Stimulated activated naive CD8-positive, alpha-beta T cell treated with anti-CD3 and anti-CD28 coated beads, Interleukin-15, Interleukin-2, amounts not matched to agents 100 U/mL and 50 U/mL, for 24 hours (primary cell): ENCODE measurements around the gene RPRD1B.

Experiments
- ATAC-seq: fragments of 150-1000 bp; cut with Tn5 transposase; one replicate; pipeline ENCODE4 v1.10.0; 2021
- DNase-seq: peaks from one replicate; pipeline ENCODE4 v3.0.0; 2021

The RPRD1B gene

GRCh38 chr20:38036366-38036765 lies 2.8 kb downstream of the RPRD1B start:
- DNase-seq: no peak
- ATAC-seq: no peak

GRCh38 chr20:38040276-38040675 lies 6.7 kb downstream of the RPRD1B start:
- ATAC-seq: no peak

GRCh38 chr20:38043512-38044300 lies 10.2 kb downstream of the RPRD1B start:
- DNase-seq (peak; percentile 19), ATAC-seq (peak; percentile 96)

More at GRCh38 chr20:38040276-38040675, 6.7 kb downstream of the RPRD1B start:
- DNase-seq: no peak

GRCh38 chr20:38044685-38045084 lies 11.1 kb downstream of the RPRD1B start:
- no peak for ATAC-seq
- DNase-seq: no peak

GRCh38 chr20:38046572-38046971 lies 13.0 kb downstream of the RPRD1B start:
- no peak for ATAC-seq
- DNase-seq: no peak

GRCh38 chr20:38049800-38050199 lies 16.3 kb downstream of the RPRD1B start:
- peak; percentile 38 for ATAC-seq
- DNase-seq: no peak

GRCh38 chr20:38050686-38051085 lies 17.1 kb downstream of the RPRD1B start:
- ATAC-seq (peak; percentile 40), DNase-seq (no peak)

GRCh38 chr20:38052870-38053269 lies 19.3 kb downstream of the RPRD1B start:
- DNase-seq (no peak), ATAC-seq (no peak)

DNA sequence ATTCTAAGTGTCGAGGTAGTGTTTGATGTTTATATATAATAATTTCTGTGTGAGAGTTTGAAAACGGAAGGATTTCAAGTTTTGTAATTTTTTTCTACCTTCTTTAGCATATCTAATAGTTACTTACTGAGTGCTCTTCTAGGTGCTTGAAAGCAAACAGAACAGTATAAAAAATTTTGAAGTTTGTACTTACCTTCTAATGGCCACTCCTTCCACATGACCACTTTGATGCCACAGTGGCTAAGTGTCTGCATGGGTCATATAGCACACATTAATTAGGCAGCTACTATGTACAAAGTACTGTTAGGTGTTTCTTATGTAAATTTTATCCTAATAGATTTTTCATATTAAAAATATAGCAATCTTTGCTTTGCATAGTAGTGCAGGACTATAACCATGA lies 21.1 kb downstream of the RPRD1B start:
- no peak for ATAC-seq

GRCh38 chr20:38055294-38055693 lies 21.7 kb downstream of the RPRD1B start:
- no peak for DNase-seq
- ATAC-seq: no peak

More for the DNA sequence above, 21.1 kb downstream of the RPRD1B start:
- no peak for DNase-seq

- ATAC-seq (no peak), DNase-seq (no peak)
Observed at GRCh38 chr20:38055848-38056247, 22.3 kb downstream of the RPRD1B start.

GRCh38 chr20:38057351-38057972 lies 23.9 kb downstream of the RPRD1B start:
- peak; percentile 91 for ATAC-seq
- peak; percentile 86 for DNase-seq

GRCh38 chr20:38059832-38060231 lies 26.3 kb downstream of the RPRD1B start:
- ATAC-seq: no peak
- no peak for DNase-seq

DNA sequence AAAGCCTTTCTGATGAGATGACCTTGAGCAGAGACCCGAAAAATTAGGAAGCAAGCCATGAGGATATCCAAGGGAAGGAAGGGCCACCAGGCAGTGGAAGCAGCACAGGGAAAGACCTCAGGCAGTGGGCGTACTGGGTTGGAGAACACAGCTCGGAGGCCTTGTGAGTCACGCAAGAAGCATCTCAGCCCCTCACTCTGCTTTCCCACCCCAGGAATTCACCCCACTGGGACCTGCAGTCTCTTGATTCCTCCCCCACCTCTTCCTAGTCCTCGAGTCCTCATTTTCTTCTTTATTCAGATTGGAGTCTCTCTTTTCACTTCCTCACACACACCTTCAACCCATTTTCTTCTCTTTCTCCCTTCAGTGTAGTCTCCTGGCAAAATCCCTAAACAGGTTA lies 27.0 kb downstream of the RPRD1B start:
- DNase-seq (no peak), ATAC-seq (no peak)

GRCh38 chr20:38061109-38061508 lies 27.6 kb downstream of the RPRD1B start:
- no peak for ATAC-seq
- no peak for DNase-seq

DNA sequence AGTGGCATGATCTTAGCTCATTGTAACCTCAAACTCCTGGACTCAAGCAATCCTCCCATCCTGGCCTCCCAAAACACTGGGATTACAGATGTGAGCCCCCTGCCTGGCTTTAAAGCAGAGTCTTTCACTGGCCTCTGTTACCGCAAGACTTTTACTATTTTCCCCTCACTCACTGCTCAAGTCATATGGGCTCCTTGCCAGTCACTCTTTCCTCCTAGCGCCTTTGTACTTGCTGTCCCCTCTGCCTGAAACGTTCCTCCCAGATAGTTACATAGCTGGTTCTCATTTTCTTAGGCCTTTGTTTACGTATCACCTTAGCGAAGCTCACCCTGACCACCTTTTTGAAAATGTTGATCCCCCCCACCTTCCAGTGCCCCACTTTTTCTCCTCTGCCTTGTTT lies 29.3 kb downstream of the RPRD1B start:
- ATAC-seq (no peak), DNase-seq (no peak)

DNA sequence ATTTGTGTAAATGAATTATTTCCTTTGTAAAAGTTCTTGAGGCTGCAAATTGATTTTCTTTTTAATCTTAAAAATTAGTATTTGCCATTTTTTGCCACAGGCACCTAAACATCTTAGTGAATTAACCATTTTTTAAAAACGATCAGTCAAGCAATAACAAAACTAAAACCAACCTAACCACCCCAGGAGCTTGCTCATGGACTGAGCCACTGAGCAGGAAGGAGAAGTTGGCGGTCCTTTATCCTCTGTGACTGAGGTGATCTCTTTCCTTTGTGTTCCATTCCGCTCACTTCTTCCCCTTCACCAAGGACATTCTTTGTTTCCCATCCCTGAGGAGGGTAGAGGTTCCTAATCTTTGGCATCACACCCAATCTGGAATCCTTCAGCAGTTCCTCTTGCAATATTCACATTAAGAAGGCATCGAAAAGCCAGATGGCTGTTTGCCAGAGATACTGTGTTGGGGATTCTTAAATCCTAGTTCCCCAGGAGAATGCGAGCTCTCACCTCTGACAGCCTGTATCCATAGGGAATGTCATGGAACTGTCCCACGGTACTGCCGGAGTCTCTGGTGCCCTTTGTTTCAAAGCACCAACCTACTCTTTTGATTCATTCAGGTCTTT lies 30.5 kb downstream of the RPRD1B start:
- DNase-seq: no peak
- ATAC-seq: no peak

DNA sequence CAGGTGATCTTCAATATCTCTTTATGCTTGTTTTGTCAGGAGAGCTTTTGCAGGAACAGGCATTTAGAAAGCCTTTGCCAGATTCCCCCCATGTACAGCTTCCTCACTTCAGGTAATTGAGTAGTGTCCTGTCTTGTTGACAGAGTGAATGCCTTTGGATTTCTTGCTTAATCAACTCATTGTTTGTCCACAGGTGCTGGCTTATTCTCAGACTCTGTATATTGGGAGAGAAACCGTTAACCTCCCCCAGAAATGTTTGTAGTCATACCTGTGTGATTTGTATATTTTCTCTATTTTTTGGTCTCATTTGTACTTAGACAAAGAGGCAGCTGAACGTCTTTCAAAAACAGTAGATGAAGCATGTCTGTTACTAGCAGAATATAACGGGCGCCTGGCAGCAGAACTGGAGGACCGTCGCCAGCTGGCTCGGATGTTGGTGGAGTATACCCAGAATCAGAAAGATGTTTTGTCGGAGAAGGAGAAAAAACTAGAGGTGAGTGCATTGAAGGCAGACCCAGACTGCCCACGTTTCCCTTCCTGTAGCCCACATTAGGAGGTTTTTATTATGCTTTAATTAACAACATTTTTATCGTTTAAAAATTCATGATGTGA lies 32.3 kb downstream of the RPRD1B start:
- ATAC-seq (no peak), DNase-seq (no peak)

- DNase-seq: no peak
- ATAC-seq: no peak
Observed at GRCh38 chr20:38066969-38067716, 33.6 kb downstream of the RPRD1B start.

DNA sequence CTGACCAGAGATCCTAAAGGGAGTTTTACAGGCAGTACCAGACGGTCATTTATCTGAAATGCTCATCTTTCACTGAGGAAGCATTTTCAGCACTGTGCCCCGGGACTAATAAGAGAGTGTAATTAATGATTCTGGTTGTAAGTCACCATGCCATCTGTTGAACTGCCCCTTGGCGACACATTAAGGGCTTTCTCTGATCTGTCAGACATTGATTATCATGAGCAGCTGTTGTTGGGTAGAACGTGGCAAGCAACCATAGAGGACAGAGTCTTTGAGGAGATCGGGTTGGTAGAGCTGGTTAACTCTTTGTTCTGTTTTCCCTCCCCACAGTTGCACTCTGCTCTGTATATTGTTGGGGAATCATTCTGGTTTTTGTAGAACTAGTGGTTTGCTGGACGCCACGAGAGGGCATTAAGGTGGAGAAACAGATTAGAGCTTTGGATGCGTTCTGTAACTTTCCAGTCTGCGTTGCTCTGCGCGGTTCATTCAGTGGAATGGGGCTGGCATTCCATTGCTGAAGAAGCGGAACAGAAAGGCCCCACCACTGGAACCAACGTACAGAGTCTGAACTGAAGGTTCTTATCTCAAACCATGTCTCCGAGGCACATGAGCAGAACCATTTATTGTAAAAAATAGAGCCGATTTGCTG lies 34.3 kb downstream of the RPRD1B start:
- ATAC-seq: no peak
- no peak for DNase-seq

DNA sequence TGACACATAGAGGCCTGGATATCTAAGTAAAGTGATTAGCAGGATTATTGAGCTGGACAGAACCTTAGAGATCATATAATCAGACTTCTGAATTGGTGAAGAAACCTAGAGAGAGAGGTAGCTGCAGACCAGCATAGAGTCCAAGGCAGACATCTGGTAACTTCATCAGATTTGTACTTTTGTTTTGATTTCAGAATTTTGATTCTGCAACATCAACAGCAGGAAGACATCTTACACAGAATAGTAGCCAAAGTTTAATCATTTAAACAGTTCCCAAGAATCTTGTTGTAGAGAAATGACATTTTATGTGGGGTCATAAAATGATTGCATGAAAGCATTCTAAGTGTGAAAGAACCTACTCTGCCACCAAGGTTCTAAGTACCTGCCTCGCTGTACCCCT lies 39.4 kb downstream of the RPRD1B start:
- ATAC-seq (no peak), DNase-seq (no peak)
